GM18951 (cell line): ENCODE measurements around the gene PIGL.

Experiments
- POLR2A ChIP-seq: IDR thresholded peaks from 4 replicates; pipeline ENCODE4 v1.6.1; 2011; ENCODE audit warnings: mild to moderate bottlenecking; ENCODE audit not compliant: insufficient read length, insufficient read depth; ENCODE audit errors: extremely low read depth
- in situ Hi-C: fragments of 300-500 bp; cut with MboI; formaldehyde crosslinking; loops from one replicate; pipeline ENCODE4 v1.12.0; 2022; ENCODE audit warnings: low sequenced_read_pairs, mixed read lengths, inconsistent platforms; ENCODE audit not compliant: unreplicated experiment

Gene PIGL

GRCh38 chr17:16243801-16244567 lies 27.0 kb downstream of the PIGL start:
- in situ Hi-C loops: no loop called here
- TF ChIP-seq POLR2A: no peak

GRCh38 chr17:16247586-16247984 lies 30.6 kb downstream of the PIGL start:
- in situ Hi-C loops: no loop called here
- TF ChIP-seq POLR2A: no peak

GRCh38 chr17:16250635-16251034 lies 33.6 kb downstream of the PIGL start:
- in situ Hi-C loops: no loop called here
- no peak for TF ChIP-seq POLR2A

GRCh38 chr17:16251043-16251442 lies 34.0 kb downstream of the PIGL start:
- TF ChIP-seq POLR2A: no peak
- in situ Hi-C loops: no loop called here

- TF ChIP-seq POLR2A: no peak
- in situ Hi-C loops: no loop called here
Measured at GRCh38 chr17:16251556-16251955, 34.5 kb downstream of the PIGL start.

DNA sequence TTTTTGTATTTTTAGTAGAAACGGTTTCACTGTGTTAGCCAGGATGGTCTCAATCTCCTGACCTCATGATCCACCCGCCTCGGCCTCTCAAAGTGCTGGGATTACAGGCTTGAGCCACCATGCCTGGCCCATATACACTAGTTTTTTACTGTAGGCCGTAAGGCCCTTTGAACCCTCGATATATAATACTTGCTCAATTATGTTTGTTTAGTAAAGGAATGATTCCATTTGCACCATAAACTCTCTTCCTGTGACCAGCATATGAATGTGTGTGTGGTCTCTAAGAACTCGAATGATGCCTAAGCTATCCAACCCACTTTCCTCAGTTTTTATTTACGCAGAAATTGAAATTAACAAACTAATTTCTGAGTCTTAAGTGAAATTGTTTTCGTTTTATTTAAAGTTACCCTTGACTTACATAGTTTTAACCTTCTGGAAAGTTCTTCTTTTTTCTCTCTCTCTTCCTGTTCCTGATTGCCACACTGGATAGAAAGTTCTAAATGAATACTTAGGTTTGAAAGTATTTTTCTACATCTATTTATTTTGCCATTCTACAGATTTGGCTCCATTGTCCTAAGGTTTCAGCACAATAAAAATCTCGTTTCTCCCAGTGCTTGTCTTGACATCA lies 37.9 kb downstream of the PIGL start:
- in situ Hi-C loops: no loop called here
- TF ChIP-seq POLR2A: no peak

DNA sequence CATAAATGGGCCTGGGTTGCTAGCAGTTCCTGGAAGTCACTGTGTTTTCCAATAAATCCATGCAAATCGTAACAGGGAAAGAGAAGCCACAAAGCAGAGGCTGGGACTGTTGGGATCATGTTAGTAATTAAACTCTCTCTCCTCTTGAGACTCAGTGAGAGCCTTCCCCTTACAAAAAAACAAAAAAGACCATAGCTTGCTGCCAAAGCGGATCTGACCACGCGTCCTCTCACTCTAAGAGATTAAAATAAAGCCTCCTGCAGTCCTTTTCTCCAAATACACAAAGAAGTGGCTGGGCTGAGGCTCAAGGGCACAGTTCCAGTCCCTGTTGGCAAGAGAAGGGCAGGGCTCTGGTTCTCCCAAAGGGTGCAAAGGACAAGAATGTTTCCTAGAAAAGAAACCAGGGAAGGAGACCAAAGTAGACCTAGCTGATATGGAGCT lies 38.5 kb downstream of the PIGL start:
- no peak for TF ChIP-seq POLR2A
- in situ Hi-C loops: no loop called here

DNA sequence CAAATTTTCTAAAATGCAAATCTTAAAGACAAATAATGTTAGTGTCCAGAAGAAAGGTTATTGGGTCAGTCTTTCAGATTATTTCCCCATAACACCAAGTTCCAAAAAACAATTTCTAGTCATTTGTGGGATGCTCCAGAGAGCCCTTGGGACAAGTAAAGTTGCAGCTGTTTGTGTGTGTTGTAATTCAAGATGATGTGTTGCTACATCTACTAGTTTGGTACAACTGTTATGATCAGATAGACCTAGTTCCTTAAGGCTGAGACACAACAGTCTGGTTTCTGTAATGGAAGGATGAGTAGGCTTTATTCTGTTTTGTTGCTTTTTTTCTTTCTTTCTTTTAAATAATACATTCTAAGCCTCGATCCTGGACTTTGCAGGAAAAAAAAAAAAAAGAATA lies 41.9 kb downstream of the PIGL start:
- no peak for TF ChIP-seq POLR2A
- in situ Hi-C loops: no loop called here

DNA sequence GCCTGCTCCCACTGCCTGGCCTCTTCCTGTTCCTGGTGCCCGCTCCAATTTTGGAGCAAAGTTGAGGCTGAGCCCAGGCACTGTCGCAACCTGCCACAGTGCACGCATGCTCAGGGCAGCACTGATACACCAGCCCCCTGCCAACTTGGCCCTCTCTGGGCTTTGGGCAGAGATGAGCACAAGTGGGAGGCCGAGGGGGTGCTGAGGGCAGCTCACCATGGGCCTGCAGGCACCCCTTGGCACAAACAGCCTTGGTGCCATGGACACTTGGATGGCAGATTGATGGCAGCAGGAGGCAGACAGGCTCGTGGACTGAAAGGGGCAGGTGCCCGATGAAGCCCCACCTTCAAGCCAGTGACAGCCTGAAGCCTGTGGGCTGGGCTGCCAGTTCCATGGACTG lies 42.9 kb downstream of the PIGL start:
- in situ Hi-C loops: no loop called here
- TF ChIP-seq POLR2A: no peak

- no peak for TF ChIP-seq POLR2A
- in situ Hi-C loops: no loop called here
Measured at GRCh38 chr17:16261049-16261448, 44.0 kb downstream of the PIGL start.

DNA sequence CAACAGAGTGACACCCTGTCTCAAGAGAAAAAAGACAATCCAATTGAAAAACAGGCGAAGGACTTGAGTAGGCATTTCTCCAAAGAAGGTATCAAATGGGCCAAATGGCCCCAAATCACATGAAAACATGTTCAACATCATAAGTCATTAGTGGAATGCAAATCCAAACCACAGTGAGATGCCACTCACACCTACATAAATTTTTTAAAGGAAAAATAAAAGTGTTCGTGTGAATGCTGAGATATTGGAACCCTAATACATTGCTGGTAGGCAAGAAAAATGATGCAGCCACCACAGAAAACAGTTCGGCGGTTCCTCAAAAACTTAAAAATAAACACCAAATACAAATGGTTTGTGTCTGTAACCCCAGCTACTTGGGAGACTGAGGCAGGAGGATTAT lies 45.2 kb downstream of the PIGL start:
- no peak for TF ChIP-seq POLR2A
- in situ Hi-C loops: no loop called here

DNA sequence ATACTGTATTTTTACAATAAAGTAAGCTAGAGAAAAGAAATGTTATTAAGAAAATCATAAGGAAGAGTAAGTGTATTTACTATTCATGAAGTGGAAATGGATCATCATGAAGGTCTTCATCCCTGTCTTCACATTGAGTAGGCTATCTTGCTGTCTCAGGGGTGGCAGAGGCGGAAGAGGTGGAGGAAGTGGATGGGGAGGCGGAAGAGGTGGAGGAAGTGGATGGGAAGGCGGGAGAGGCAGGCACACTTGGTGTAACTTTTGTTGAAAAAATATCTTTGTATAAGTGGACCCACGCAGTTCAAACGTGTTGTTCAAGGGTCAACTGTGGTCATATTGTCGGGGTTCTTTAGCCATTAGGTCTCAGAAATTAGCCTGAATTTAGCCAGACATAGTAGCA lies 50.2 kb downstream of the PIGL start:
- in situ Hi-C loops: no loop called here
- TF ChIP-seq POLR2A: no peak

GRCh38 chr17:16269658-16270057 lies 52.6 kb downstream of the PIGL start:
- TF ChIP-seq POLR2A: no peak
- in situ Hi-C loops: no loop called here
